ENCODE results near the gene CAMTA1. TPM values are rescaled to one million over a fixed set of nuclear protein-coding genes. Genes with fewer than 3 reads are reported as not detected.

CAMTA1 gene
- total RNA-seq, 6 donors from 2014 or later = 38.8 to 74.0 (median 46.1) TPM

- Histone ChIP-seq H3K4me1 (no peaks in the 10 kb centered on the region), H3K27me3 (peaks cover 0 to 3% (median 0%) of the 10 kb centered on the region in 4 donors), H3K9me3 (no peaks in the 10 kb centered on the region), H3K36me3 (no peaks in the 10 kb centered on the region), H3K27ac (no peak overlapping the region), H3K4me3 (no peak overlapping the region)
- no peak for ATAC-seq (ENCODE audit: low FRiP score in 2 of 2)
- DNase-seq = no peak
- TF ChIP-seq POLR2AphosphoS5 (IDR thresholded peaks at IDR 0.05) (no peak), POLR2A (IDR thresholded peaks at IDR 0.05) (no peak), EP300 (IDR thresholded peaks at IDR 0.05) (no peak)
- TF ChIP-seq, protein P1, sequence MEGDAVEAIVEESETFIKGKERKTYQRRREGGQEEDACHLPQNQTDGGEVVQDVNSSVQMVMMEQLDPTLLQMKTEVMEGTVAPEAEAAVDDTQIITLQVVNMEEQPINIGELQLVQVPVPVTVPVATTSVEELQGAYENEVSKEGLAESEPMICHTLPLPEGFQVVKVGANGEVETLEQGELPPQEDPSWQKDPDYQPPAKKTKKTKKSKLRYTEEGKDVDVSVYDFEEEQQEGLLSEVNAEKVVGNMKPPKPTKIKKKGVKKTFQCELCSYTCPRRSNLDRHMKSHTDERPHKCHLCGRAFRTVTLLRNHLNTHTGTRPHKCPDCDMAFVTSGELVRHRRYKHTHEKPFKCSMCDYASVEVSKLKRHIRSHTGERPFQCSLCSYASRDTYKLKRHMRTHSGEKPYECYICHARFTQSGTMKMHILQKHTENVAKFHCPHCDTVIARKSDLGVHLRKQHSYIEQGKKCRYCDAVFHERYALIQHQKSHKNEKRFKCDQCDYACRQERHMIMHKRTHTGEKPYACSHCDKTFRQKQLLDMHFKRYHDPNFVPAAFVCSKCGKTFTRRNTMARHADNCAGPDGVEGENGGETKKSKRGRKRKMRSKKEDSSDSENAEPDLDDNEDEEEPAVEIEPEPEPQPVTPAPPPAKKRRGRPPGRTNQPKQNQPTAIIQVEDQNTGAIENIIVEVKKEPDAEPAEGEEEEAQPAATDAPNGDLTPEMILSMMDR (IDR thresholded peaks at IDR 0.05) = no peak
- WGBS, 2 donors = 89% methylated on average over 5 of the region's 5 CpGs
These were observed 154.1 kb downstream of the CAMTA1 start for GRCh38 chr1:6939363-6939762.

GRCh38 chr1:6941786-6942185 is 156.5 kb downstream of the CAMTA1 start:
- Histone ChIP-seq H3K36me3 (no peaks in the 10 kb centered on the region), H3K27ac (no peak overlapping the region), H3K27me3 (no peaks in the 10 kb centered on the region), H3K9me3 (no peaks in the 10 kb centered on the region), H3K4me1 (no peaks in the 10 kb centered on the region), H3K4me3 (no peak overlapping the region)
- no peak for DNase-seq
- ATAC-seq (ENCODE audit: low FRiP score in 2 of 2) = no peak
- 92 to 94% methylated on average over 5 of the region's 5 CpGs for WGBS, 2 donors
- TF ChIP-seq POLR2A (IDR thresholded peaks at IDR 0.05) (no peak), EP300 (IDR thresholded peaks at IDR 0.05) (no peak), POLR2AphosphoS5 (IDR thresholded peaks at IDR 0.05) (no peak)
- TF ChIP-seq, protein P1 (IDR thresholded peaks at IDR 0.05) = no peak

- Histone ChIP-seq H3K27me3 (no peaks in the 10 kb centered on the region), H3K4me1 (no peaks in the 10 kb centered on the region), H3K27ac (no peak overlapping the region), H3K9me3 (no peaks in the 10 kb centered on the region), H3K36me3 (no peaks in the 10 kb centered on the region), H3K4me3 (no peak overlapping the region)
- 76 to 81% methylated on average over 9 of the region's 9 CpGs for WGBS, 2 donors
- TF ChIP-seq EP300 (IDR thresholded peaks at IDR 0.05) = no peak
- DNase-seq = no peak
- ATAC-seq (ENCODE audit: low FRiP score in 2 of 2) = no peak
These were observed 157.7 kb downstream of the CAMTA1 start for GRCh38 chr1:6942990-6943389.

DNA sequence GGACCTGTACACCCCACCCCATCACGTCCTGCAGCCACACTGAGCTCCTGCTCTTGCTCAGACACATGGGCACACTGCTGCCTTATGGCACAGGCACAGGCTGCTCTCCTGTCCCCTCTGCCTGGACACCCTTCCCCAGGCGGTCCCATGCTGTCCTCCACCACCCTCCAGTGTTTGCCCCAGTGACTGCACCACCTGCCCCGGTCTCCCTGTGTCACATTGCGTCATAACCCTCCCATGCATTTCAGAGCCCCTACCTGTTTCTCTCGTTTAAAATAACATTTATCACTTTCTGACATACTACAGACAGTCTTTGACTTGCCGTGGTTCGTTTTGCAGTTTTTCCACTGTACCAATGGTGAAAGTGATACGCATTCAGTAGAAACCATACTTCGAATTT is 159.2 kb downstream of the CAMTA1 start:
- H3K36me3 ChIP-seq = no peaks in the 10 kb centered on the region
- H3K4me1 ChIP-seq = no peaks in the 10 kb centered on the region
- H3K9me3 ChIP-seq = no peaks in the 10 kb centered on the region
- no peak overlapping the region for H3K27ac ChIP-seq
- H3K4me3 ChIP-seq = no peak overlapping the region
- WGBS, 2 donors = 87 to 89% methylated on average over 9 of the region's 9 CpGs
- no peaks in the 10 kb centered on the region for H3K27me3 ChIP-seq
- DNase-seq (no peak), ATAC-seq (ENCODE audit: low FRiP score in 2 of 2) (peak in 1 of 2 donors; percentile 47)
- TF ChIP-seq, protein P1 (IDR thresholded peaks at IDR 0.05) = no peak
- TF ChIP-seq EP300 (IDR thresholded peaks at IDR 0.05) = no peak
- TF ChIP-seq POLR2AphosphoS5 (IDR thresholded peaks at IDR 0.05) = no peak
- TF ChIP-seq POLR2A (IDR thresholded peaks at IDR 0.05) = no peak

DNA sequence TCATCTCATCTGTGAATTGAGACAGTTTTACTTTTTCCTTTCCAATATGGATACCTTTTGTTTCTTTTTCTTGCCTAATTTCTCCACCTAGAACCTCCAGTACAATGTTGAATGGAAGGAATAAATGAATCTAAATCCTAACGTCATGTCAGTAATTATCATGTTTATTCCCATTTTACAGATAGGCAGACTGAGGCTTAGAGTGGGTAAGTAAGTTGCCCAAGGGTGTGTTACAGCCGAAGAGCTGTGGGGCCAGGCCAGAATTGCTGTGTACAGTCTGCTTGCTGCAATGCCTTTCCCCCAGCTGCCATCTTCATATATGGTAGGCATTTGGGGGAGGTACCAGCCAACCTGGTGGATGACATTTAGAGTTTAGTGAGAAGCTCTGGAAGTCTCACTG is 162.7 kb downstream of the CAMTA1 start:
- Histone ChIP-seq H3K36me3 (no peaks in the 10 kb centered on the region), H3K9me3 (no peaks in the 10 kb centered on the region), H3K27ac (no peak overlapping the region), H3K4me1 (no peaks in the 10 kb centered on the region), H3K4me3 (no peak overlapping the region), H3K27me3 (no peaks in the 10 kb centered on the region)
- 84 to 90% methylated on average over 2 of the region's 2 CpGs for WGBS, 2 donors
- no peak for TF ChIP-seq POLR2AphosphoS5 (IDR thresholded peaks at IDR 0.05)
- TF ChIP-seq POLR2A (IDR thresholded peaks at IDR 0.05) = no peak
- TF ChIP-seq, protein P1 (IDR thresholded peaks at IDR 0.05) = no peak
- TF ChIP-seq EP300 (IDR thresholded peaks at IDR 0.05) = no peak
- no peak for DNase-seq
- ATAC-seq (ENCODE audit: low FRiP score in 2 of 2) = no peak

Measured in upper lobe of left lung (tissue), 6 donors.